GM23338 (cell line): ENCODE results near the gene TFCP2. TPM values are rescaled to one million over a fixed set of nuclear protein-coding genes. Genes with fewer than 3 reads are reported as not detected.

Experiments
- ATAC-seq: fragments of 200-7000 bp; cut with Tn5 transposase; 3 replicates; pipeline ENCODE4 v1.9.1; 2020
- DNase-seq: peaks from one replicate; pipeline ENCODE4 v3.0.0-alpha.2; 2015; ENCODE audit warnings: low spot score
- H2AFZ ChIP-seq: fragments of 200-600 bp; sonication (generic); 2 replicates; pipeline ENCODE4 v1.8.0; 2016; ENCODE audit warnings: antibody characterized with exemption, mild to moderate bottlenecking, moderate library complexity
- H3F3A ChIP-seq: fragments of 200-600 bp; sonication (generic); replicated peaks from 2 replicates; pipeline ENCODE4 v1.8.0; 2017; ENCODE audit warnings: antibody characterized with exemption, mixed run types, low read depth
- H3K27ac ChIP-seq: fragments of 200-600 bp; sonication (generic); 2 replicates; pipeline ENCODE4 v1.6.1; 2016; ENCODE audit warnings: low read depth
- H3K27me3 ChIP-seq: fragments of 200-600 bp; sonication (generic); 2 replicates; pipeline ENCODE4 v1.8.0; 2016; ENCODE audit warnings: mild to moderate bottlenecking, mixed run types, moderate library complexity; ENCODE audit not compliant: insufficient read depth
- H3K36me3 ChIP-seq: fragments of 200-600 bp; sonication (generic); 2 replicates; pipeline ENCODE4 v1.8.0; 2016; ENCODE audit warnings: mild to moderate bottlenecking; ENCODE audit not compliant: insufficient read depth
- H3K4me1 ChIP-seq: fragments of 200-600 bp; sonication (generic); 2 replicates; pipeline ENCODE4 v1.8.0; 2016; ENCODE audit warnings: mild to moderate bottlenecking, moderate library complexity; ENCODE audit not compliant: insufficient read depth
- H3K4me2 ChIP-seq: fragments of 200-600 bp; sonication (generic); 2 replicates; pipeline ENCODE4 v1.7.1; 2017; ENCODE audit warnings: mixed run types
- H3K4me3 ChIP-seq: fragments of 200-600 bp; sonication (generic); 2 replicates; pipeline ENCODE4 v1.6.1; 2016; ENCODE audit warnings: mixed run types
- H3K79me2 ChIP-seq: fragments of 200-600 bp; sonication (generic); replicated peaks from 2 replicates; pipeline ENCODE4 v1.8.0; 2017; ENCODE audit warnings: mild to moderate bottlenecking; ENCODE audit not compliant: insufficient read depth
- H3K9me2 ChIP-seq: fragments of 200-600 bp; sonication (generic); 2 replicates; pipeline ENCODE4 v1.8.0; 2017; ENCODE audit not compliant: insufficient read depth
- H4K20me1 ChIP-seq: fragments of 200-600 bp; sonication (generic); replicated peaks from 2 replicates; pipeline ENCODE4 v1.8.0; 2017; ENCODE audit warnings: mild to moderate bottlenecking; ENCODE audit not compliant: insufficient read depth
- H3K27ac Mint-ChIP-seq: 2 replicates; pipeline ENCODE4 v1.8.0; 2020; ENCODE audit warnings: inconsistent platforms, mild to moderate bottlenecking, moderate library complexity, mixed read lengths
- H3K27me3 Mint-ChIP-seq: 3 replicates; pipeline ENCODE4 v1.8.0; 2022; ENCODE audit warnings: low read depth, mild to moderate bottlenecking, moderate library complexity, mixed read lengths, inconsistent platforms; ENCODE audit not compliant: insufficient read depth, poor library complexity
- H3K36me3 Mint-ChIP-seq: 3 replicates; pipeline ENCODE4 v1.8.0; 2021; ENCODE audit warnings: low read depth, mild to moderate bottlenecking, inconsistent platforms, moderate library complexity, mixed read lengths
- H3K4me1 Mint-ChIP-seq: 3 replicates; pipeline ENCODE4 v1.8.0; 2020; ENCODE audit warnings: mild to moderate bottlenecking, inconsistent platforms, mixed read lengths
- H3K4me3 Mint-ChIP-seq: 3 replicates; pipeline ENCODE4 v1.8.0; 2021; ENCODE audit warnings: moderate library complexity, mild to moderate bottlenecking, inconsistent platforms, mixed read lengths
- H3K9me3 Mint-ChIP-seq: 3 replicates; pipeline ENCODE4 v1.8.0; 2020; ENCODE audit warnings: moderate library complexity, mild to moderate bottlenecking, inconsistent platforms, mixed read lengths
- CREB1 ChIP-seq: fragments of 250-450 bp; sonication (Bioruptor Pico); IDR thresholded peaks from 2 replicates; pipeline ENCODE4 v1.5.0; 2020; ENCODE audit warnings: low read depth, mild to moderate bottlenecking, moderate library complexity
- EZH2 ChIP-seq: fragments of 200-600 bp; sonication (generic); IDR thresholded peaks from one replicate; pipeline ENCODE4 v1.8.0; 2017; ENCODE audit warnings: antibody characterized with exemption, mild to moderate bottlenecking, low read depth; ENCODE audit not compliant: unreplicated experiment
- EZH2phosphoT487 ChIP-seq: fragments of 200-600 bp; sonication (generic); IDR thresholded peaks from one replicate; pipeline ENCODE4 v1.8.1; 2018; ENCODE audit warnings: antibody characterized with exemption; ENCODE audit not compliant: unreplicated experiment
- JUNB ChIP-seq: IDR thresholded peaks from one replicate; pipeline ENCODE4 v1.6.1; 2016; ENCODE audit warnings: antibody characterized with exemption; ENCODE audit not compliant: unreplicated experiment
- NANOG ChIP-seq: IDR thresholded peaks from 2 replicates; pipeline ENCODE4 v1.6.1; 2016; ENCODE audit warnings: antibody characterized with exemption, borderline replicate concordance
- POLR2AphosphoS5 ChIP-seq: IDR thresholded peaks from 2 replicates; pipeline ENCODE4 v1.6.1; 2016; ENCODE audit warnings: antibody characterized with exemption, low read depth
- STAT1 ChIP-seq: IDR thresholded peaks from one replicate; pipeline ENCODE4 v1.6.1; 2016; ENCODE audit warnings: antibody characterized with exemption; ENCODE audit not compliant: unreplicated experiment
- ZNF331 ChIP-seq: fragments of 250-450 bp; sonication (Bioruptor Pico); IDR thresholded peaks from 2 replicates; pipeline ENCODE4 v1.5.0; 2020; ENCODE audit warnings: low read depth, mild to moderate bottlenecking, moderate library complexity
- polyA plus RNA-seq: library from polyadenylated mRNA; unstranded; fragments of >200 nt; fragmentation: Nextera tagmentation; extraction: Ambion mirVana; gene quantifications from 2 replicates; pipeline ENCODE4 v1.2.1, GENCODE V29; 2016
- total RNA-seq: library from RNA; depleted of rRNA; stranded (reverse); fragments of >200 nt; shearing (Covaris generic); gene quantifications from 2 replicates; pipeline ENCODE4 v1.2.3, GENCODE V29; 2014
- TF ChIP-seq, protein P1 (sequence below), 2 experiments: fragments of 200-600 bp in 1 of 2; sonication (generic) in 1 of 2; conservative IDR thresholded peaks; 2 replicates each; pipeline versions ENCODE4 v1.5.1 to v1.6.1; 2016 to 2017; ENCODE audit warnings: antibody characterized with exemption in 2 of 2, low read depth in 2 of 2, mild to moderate bottlenecking in 2 of 2, moderate library complexity in 1 of 2
- TF ChIP-seq, protein P2 (sequence below): IDR thresholded peaks from one replicate; pipeline ENCODE4 v1.6.1; 2018; ENCODE audit warnings: antibody characterized with exemption; ENCODE audit not compliant: unreplicated experiment
- TF ChIP-seq, protein P3 (sequence below): IDR thresholded peaks from 2 replicates; pipeline ENCODE4 v1.6.1; 2016; ENCODE audit warnings: antibody characterized with exemption

TFCP2 gene
- total and polyA plus RNA-seq, 2 experiments from 2014 or later: 15.2 to 30.5 TPM

DNA sequence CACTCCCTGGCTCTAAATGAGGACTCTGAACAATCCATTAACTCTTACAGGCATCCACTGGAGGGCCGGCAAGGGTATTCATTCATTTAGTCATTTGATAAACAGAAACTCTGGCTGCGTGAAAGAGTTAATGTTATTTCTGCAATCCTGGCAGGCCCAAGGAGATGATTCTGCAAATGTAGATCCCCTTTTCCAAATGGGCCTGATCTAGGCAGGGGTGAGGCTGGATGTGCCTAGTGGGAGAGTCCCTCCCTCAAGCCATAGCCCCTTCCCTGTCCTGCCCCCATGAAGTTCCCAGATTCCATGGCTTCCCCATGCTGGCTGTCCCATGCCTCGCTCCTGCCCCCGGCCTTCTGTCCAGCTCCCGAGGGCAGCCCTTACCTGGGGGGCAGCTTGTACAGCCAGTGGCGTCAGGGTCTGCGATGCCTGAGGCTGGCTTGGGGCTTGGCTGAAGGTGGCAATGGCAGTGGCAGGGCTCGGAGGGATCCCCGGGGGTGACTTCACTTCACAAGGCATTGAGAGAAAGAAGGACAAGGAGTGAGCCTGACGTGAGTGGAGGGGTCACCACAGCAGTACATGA is 26.5 kb upstream of the TFCP2 start:
- no peak for TF ChIP-seq EZH2phosphoT487
- no peak for TF ChIP-seq ZNF331 (CRISPR knock-in tag)
- TF ChIP-seq NANOG: no peak
- TF ChIP-seq, protein P1, sequence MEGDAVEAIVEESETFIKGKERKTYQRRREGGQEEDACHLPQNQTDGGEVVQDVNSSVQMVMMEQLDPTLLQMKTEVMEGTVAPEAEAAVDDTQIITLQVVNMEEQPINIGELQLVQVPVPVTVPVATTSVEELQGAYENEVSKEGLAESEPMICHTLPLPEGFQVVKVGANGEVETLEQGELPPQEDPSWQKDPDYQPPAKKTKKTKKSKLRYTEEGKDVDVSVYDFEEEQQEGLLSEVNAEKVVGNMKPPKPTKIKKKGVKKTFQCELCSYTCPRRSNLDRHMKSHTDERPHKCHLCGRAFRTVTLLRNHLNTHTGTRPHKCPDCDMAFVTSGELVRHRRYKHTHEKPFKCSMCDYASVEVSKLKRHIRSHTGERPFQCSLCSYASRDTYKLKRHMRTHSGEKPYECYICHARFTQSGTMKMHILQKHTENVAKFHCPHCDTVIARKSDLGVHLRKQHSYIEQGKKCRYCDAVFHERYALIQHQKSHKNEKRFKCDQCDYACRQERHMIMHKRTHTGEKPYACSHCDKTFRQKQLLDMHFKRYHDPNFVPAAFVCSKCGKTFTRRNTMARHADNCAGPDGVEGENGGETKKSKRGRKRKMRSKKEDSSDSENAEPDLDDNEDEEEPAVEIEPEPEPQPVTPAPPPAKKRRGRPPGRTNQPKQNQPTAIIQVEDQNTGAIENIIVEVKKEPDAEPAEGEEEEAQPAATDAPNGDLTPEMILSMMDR (conservative IDR thresholded peaks at IDR 0.05; ENCODE audit: low read depth in 2 of 2): no peak
- TF ChIP-seq, protein P2, sequence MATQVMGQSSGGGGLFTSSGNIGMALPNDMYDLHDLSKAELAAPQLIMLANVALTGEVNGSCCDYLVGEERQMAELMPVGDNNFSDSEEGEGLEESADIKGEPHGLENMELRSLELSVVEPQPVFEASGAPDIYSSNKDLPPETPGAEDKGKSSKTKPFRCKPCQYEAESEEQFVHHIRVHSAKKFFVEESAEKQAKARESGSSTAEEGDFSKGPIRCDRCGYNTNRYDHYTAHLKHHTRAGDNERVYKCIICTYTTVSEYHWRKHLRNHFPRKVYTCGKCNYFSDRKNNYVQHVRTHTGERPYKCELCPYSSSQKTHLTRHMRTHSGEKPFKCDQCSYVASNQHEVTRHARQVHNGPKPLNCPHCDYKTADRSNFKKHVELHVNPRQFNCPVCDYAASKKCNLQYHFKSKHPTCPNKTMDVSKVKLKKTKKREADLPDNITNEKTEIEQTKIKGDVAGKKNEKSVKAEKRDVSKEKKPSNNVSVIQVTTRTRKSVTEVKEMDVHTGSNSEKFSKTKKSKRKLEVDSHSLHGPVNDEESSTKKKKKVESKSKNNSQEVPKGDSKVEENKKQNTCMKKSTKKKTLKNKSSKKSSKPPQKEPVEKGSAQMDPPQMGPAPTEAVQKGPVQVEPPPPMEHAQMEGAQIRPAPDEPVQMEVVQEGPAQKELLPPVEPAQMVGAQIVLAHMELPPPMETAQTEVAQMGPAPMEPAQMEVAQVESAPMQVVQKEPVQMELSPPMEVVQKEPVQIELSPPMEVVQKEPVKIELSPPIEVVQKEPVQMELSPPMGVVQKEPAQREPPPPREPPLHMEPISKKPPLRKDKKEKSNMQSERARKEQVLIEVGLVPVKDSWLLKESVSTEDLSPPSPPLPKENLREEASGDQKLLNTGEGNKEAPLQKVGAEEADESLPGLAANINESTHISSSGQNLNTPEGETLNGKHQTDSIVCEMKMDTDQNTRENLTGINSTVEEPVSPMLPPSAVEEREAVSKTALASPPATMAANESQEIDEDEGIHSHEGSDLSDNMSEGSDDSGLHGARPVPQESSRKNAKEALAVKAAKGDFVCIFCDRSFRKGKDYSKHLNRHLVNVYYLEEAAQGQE: no peak
- no peak for TF ChIP-seq POLR2AphosphoS5
- TF ChIP-seq, protein P3, sequence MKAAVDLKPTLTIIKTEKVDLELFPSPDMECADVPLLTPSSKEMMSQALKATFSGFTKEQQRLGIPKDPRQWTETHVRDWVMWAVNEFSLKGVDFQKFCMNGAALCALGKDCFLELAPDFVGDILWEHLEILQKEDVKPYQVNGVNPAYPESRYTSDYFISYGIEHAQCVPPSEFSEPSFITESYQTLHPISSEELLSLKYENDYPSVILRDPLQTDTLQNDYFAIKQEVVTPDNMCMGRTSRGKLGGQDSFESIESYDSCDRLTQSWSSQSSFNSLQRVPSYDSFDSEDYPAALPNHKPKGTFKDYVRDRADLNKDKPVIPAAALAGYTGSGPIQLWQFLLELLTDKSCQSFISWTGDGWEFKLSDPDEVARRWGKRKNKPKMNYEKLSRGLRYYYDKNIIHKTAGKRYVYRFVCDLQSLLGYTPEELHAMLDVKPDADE: no peak
- TF ChIP-seq JUNB: no peak
- TF ChIP-seq STAT1: no peak
- no peak for TF ChIP-seq CREB1 (CRISPR knock-in tag)
- TF ChIP-seq EZH2: no peak
- Histone ChIP-seq H3K36me3 (no peaks in the 10 kb centered on the region), H3K4me1 (no peaks in the 10 kb centered on the region), H3K4me3 (no peak overlapping the region), H2AFZ (no peak overlapping the region), H3K79me2 (no peaks in the 10 kb centered on the region), H3K9me2 (no peaks in the 10 kb centered on the region), H4K20me1 (no peaks in the 10 kb centered on the region), H3K27ac (no peak overlapping the region), H3F3A (no peaks in the 10 kb centered on the region), H3K4me2 (no peak overlapping the region), H3K27me3 (no peaks in the 10 kb centered on the region)
- H3K9me3 Mint-ChIP-seq: no peaks in the 10 kb centered on the region
- no peak overlapping the region for H3K27ac Mint-ChIP-seq
- DNase-seq: no peak
- ATAC-seq: no peak
- H3K4me3 Mint-ChIP-seq: no peak overlapping the region
- H3K4me1 Mint-ChIP-seq: no peaks in the 10 kb centered on the region; the same call in 2 of the 3 replicates
- H3K36me3 Mint-ChIP-seq: no peaks in the 10 kb centered on the region
- peaks cover 9% of the 10 kb centered on the region for H3K27me3 Mint-ChIP-seq
